ENCODE data around the gene HAL.

The HAL gene

DNA sequence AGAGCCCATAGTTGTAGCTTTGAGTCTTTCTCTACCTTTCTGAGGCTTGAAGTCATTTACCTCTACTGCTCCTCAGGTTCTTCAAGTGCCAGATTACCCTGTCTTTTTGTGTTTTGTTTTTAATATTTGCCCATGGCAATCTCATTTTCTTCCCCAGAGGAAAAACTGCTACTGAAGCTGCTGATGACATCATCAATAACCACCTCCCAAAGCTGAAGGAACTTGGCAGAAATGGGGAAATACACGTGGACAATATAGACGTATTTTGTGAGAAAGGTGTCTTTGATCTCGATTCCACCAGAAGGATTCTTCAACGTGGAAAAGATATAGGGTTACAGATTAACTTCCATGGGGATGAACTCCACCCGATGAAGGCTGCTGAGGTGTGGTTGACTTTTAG lies 35.9 kb downstream of the HAL start:
- TF ChIP-seq, protein P1, sequence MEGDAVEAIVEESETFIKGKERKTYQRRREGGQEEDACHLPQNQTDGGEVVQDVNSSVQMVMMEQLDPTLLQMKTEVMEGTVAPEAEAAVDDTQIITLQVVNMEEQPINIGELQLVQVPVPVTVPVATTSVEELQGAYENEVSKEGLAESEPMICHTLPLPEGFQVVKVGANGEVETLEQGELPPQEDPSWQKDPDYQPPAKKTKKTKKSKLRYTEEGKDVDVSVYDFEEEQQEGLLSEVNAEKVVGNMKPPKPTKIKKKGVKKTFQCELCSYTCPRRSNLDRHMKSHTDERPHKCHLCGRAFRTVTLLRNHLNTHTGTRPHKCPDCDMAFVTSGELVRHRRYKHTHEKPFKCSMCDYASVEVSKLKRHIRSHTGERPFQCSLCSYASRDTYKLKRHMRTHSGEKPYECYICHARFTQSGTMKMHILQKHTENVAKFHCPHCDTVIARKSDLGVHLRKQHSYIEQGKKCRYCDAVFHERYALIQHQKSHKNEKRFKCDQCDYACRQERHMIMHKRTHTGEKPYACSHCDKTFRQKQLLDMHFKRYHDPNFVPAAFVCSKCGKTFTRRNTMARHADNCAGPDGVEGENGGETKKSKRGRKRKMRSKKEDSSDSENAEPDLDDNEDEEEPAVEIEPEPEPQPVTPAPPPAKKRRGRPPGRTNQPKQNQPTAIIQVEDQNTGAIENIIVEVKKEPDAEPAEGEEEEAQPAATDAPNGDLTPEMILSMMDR (IDR thresholded peaks at IDR 0.05), result no peak
- TF ChIP-seq ZFX (IDR thresholded peaks at IDR 0.05; ENCODE audit: borderline replicate concordance), result no peak
- no peak overlapping the region for H3K27ac ChIP-seq

DNA sequence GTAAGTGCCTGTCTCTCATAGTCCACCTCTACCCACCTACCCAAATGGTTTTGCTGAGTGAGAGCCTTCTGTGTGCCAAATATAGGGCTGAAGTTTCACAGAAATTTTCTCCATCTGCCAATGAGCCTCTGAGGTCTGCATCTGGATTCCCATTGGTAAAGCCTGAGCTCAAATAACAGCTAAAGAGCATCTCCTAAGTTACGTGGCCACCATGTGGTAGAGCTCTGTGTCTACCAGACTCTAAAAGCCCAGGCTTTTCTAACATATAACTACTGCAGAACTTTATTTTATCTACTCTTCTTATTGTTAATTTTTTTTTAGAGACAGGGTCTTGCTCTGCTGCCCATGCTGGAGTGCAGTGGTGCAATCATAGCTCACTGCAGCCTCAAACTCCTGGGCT lies 37.0 kb downstream of the HAL start:
- TF ChIP-seq, protein P1 (IDR thresholded peaks at IDR 0.05), result peak; percentile 35
- no peak for TF ChIP-seq ZFX (IDR thresholded peaks at IDR 0.05; ENCODE audit: borderline replicate concordance)
- H3K27ac ChIP-seq, result no peak overlapping the region

DNA sequence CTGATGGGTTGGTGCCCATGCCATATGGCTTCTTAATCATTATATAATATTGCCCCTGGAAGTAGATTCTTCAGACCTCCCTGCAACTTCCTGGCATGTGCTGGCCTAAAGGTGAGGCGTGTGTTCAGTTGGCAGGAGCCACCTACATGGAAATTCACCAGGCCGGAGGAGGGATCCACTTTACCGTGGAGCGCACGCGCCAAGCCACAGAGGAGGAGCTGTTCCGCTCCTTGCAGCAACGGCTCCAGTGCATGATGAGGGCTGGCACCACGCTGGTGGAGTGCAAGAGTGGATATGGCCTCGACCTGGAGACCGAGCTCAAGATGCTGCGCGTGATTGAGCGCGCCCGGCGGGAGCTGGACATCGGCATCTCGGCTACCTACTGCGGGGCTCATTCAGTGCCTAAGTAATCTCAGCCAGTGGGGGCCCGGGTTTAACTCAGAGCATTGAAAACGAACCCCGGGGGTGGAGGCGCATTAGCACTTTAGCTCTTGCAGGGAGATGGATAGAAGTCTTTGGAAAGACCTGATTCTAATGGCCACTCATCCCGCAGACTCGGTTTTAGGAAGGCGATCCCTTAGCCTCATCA lies 39.5 kb downstream of the HAL start:
- no peak for TF ChIP-seq ZFX (IDR thresholded peaks at IDR 0.05; ENCODE audit: borderline replicate concordance)
- TF ChIP-seq, protein P1 (IDR thresholded peaks at IDR 0.05), result no peak
- no peak overlapping the region for H3K27ac ChIP-seq

DNA sequence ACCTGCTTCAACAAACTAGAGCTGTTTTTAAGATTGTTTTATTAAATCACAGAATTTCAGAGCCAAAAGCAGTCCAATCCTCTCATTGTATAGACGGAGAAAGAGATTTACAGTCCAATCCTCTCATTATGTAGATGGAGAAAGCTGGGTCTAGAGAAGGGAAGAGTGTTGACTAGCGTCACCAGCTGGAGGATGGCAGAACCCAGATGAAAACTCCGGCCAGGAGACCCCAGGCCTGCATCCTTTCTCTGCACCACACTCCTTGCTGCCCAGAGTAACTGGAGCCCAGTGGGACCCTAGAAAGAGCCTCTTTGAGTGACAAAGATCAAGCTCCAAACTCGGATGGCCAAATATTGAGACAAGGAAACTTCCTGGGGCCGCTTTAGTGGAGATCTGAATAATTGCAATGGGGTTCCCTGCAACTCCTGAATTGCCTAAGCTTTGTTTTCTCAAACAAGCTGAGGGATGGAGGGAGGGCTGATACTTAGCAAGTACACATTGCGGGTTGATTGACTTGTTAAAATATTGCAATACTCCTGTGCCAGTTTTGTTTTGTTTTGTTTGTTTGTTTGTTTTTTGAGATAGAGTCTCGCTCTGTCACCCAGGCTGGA lies 40.5 kb downstream of the HAL start:
- TF ChIP-seq, protein P1 (IDR thresholded peaks at IDR 0.05), result no peak
- TF ChIP-seq ZFX (IDR thresholded peaks at IDR 0.05; ENCODE audit: borderline replicate concordance), result no peak

DNA sequence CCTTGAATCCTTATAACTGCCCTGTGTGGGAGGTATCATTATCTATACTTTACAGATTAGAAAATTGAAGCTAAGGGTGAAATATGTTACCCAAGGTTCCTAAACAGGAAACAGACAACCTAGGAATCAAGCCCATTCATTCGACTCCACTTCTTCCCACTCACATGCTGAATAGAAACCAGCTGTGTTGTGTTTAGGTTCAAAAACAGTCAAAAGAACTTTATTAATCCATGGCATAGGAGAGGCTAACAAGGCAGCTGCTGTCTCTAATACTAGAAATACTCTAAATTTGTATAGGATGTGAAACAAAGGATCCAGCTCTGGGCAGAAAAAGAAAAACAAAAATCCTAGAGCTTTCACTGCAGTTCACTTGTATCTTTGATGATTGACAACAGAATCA lies 43.1 kb downstream of the HAL start:
- no peak for TF ChIP-seq ZFX (IDR thresholded peaks at IDR 0.05; ENCODE audit: borderline replicate concordance)
- TF ChIP-seq, protein P1 (IDR thresholded peaks at IDR 0.05), result no peak
- H3K27ac ChIP-seq, result no peak overlapping the region

More for the DNA sequence above, 40.5 kb downstream of the HAL start:
- H3K27ac ChIP-seq, result no peak overlapping the region

DNA sequence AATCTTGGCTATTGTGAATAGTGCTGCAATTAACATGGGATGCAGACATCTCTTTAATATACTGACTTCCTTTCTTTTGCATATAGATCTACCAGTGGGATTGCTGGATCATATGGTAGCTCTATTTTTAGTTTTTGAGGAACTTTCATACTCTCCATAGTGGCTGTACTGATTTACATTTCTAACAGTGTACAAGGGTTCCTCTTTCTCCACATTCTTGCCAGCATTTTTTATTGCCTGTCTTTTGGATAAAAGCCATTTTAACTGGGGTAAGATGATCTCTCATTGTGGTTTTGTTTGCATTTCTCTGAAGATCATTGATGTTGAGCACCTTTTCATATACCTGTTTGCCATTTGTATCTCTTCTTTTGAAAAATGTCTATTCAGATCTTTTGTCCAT lies 44.6 kb downstream of the HAL start:
- H3K27ac ChIP-seq, result no peak overlapping the region
- no peak for TF ChIP-seq ZFX (IDR thresholded peaks at IDR 0.05; ENCODE audit: borderline replicate concordance)
- TF ChIP-seq, protein P1 (IDR thresholded peaks at IDR 0.05), result no peak

DNA sequence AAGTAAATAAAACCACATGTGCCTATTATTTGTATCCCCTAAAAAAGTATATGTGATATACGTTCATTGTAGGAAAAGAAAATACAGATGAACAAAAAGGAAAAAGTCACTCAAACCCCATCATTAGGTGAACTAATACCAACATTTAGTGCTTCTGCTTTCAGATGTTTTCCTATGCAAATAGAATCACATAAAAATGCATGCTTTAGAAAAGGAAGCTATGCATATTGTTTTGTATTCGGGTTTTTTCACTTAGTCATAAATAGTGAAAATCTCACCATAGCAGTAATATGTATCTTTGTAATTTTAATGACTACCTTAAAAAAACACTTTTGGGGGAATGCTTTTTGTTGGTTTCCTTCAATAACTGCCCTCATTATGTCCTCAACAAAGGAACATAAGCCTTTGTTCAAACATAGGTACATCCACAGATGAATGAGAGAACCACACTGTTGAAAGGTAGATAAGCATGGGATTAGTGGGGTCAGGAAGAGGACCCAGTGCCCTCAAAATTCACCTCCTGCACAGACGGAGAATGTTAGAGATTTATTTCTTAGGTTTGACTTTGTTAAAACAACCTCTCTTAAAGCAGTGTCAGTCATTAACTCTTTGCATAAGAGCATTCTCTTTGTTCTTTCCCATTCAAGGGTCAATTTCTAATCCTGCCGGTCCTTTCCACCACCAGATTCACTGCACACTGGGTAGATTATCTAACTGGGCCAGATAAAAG lies 46.5 kb downstream of the HAL start:
- H3K27ac ChIP-seq, result no peak overlapping the region
- TF ChIP-seq ZFX (IDR thresholded peaks at IDR 0.05; ENCODE audit: borderline replicate concordance), result no peak
- TF ChIP-seq, protein P1 (IDR thresholded peaks at IDR 0.05), result no peak
